NCI-H82 treated with DMSO at 0.1 percent for 48 hours (cell line): ENCODE data around the gene KCNC2.
A peak's percentile ranks its signal among the peaks of the same experiment; 100 is the strongest.

ENCODE experiments used
- DNase-seq: peaks from one replicate; lab custom pipeline; 2025; ENCODE audit not compliant: unreplicated experiment; lab: John Stamatoyannopoulos, UW

KCNC2 gene

GRCh38 chr12:75162845-75163244, 46.8 kb downstream of the KCNC2 start:
- no peak for DNase-seq

- DNase-seq, result no peak
These were observed 48.2 kb downstream of the KCNC2 start for GRCh38 chr12:75161488-75161887.

- no peak for DNase-seq
These were observed 52.3 kb downstream of the KCNC2 start for GRCh38 chr12:75157385-75157784.

- no peak for DNase-seq
These were observed 53.7 kb downstream of the KCNC2 start for GRCh38 chr12:75155962-75156361.

- no peak for DNase-seq
These were observed 55.3 kb downstream of the KCNC2 start for GRCh38 chr12:75154388-75154787.

- DNase-seq, result no peak
These were observed 70.4 kb downstream of the KCNC2 start for GRCh38 chr12:75139196-75139595.

- DNase-seq, result no peak
These were observed 71.7 kb downstream of the KCNC2 start for GRCh38 chr12:75137896-75138295.

- no peak for DNase-seq
These were observed 74.6 kb downstream of the KCNC2 start for GRCh38 chr12:75135026-75135425.

- peak; percentile 94 for DNase-seq
These were observed 78.8 kb downstream of the KCNC2 start for GRCh38 chr12:75130811-75131210.

GRCh38 chr12:75129275-75129674, 80.4 kb downstream of the KCNC2 start:
- no peak for DNase-seq

- no peak for DNase-seq
These were observed 88.5 kb downstream of the KCNC2 start for GRCh38 chr12:75121036-75121705.

GRCh38 chr12:75120311-75120711, 89.3 kb downstream of the KCNC2 start:
- DNase-seq, result no peak

GRCh38 chr12:75116646-75117198, 92.9 kb downstream of the KCNC2 start:
- DNase-seq, result peak; percentile 83

GRCh38 chr12:75115748-75116147, 93.9 kb downstream of the KCNC2 start:
- no peak for DNase-seq

- no peak for DNase-seq
These were observed 105.8 kb downstream of the KCNC2 start for GRCh38 chr12:75103822-75104221.

GRCh38 chr12:75101781-75102180, 107.9 kb downstream of the KCNC2 start:
- no peak for DNase-seq

GRCh38 chr12:75099210-75099609, 110.4 kb downstream of the KCNC2 start:
- DNase-seq, result no peak

GRCh38 chr12:75097003-75097402, 112.6 kb downstream of the KCNC2 start:
- DNase-seq, result no peak

- DNase-seq, result peak; percentile 9
These were observed 122.0 kb downstream of the KCNC2 start for GRCh38 chr12:75087654-75088053.

- no peak for DNase-seq
These were observed 123.3 kb downstream of the KCNC2 start for GRCh38 chr12:75086091-75087038.

GRCh38 chr12:75081305-75081704, 128.3 kb downstream of the KCNC2 start:
- no peak for DNase-seq

GRCh38 chr12:75080582-75080981, 129.1 kb downstream of the KCNC2 start:
- no peak for DNase-seq
